GM21619 (cell line): Measurements from ENCODE around the gene MAP2K6.

Experiments used
- ATAC-seq: cut with Tn5 transposase; IDR thresholded peaks from one replicate; pipeline ENCODE4 v1.9.1; 2021; ENCODE audit not compliant: unreplicated experiment

MAP2K6 gene

GRCh38 chr17:69486779-69487637 lies 72.5 kb downstream of the MAP2K6 start:
- no peak for ATAC-seq

GRCh38 chr17:69489313-69489712 lies 74.8 kb downstream of the MAP2K6 start:
- no peak for ATAC-seq

GRCh38 chr17:69492410-69493071 lies 78.0 kb downstream of the MAP2K6 start:
- no peak for ATAC-seq

- ATAC-seq: no peak
These were observed 81.3 kb downstream of the MAP2K6 start for GRCh38 chr17:69495787-69496186.

GRCh38 chr17:69497161-69497560 lies 82.7 kb downstream of the MAP2K6 start:
- no peak for ATAC-seq

GRCh38 chr17:69499318-69499717 lies 84.8 kb downstream of the MAP2K6 start:
- ATAC-seq: no peak

GRCh38 chr17:69500911-69501429 lies 86.5 kb downstream of the MAP2K6 start:
- ATAC-seq: no peak

- peak; percentile 32 for ATAC-seq
These were observed 87.3 kb downstream of the MAP2K6 start for GRCh38 chr17:69501591-69502468.

- ATAC-seq: peak; percentile 91
These were observed 89.2 kb downstream of the MAP2K6 start for GRCh38 chr17:69503711-69504110.

- no peak for ATAC-seq
These were observed 91.2 kb downstream of the MAP2K6 start for GRCh38 chr17:69505740-69506139.

- ATAC-seq: no peak
These were observed 92.0 kb downstream of the MAP2K6 start for GRCh38 chr17:69506489-69506888.

GRCh38 chr17:69508814-69509213 lies 94.3 kb downstream of the MAP2K6 start:
- ATAC-seq: no peak

GRCh38 chr17:69511250-69511649 lies 96.8 kb downstream of the MAP2K6 start:
- no peak for ATAC-seq

GRCh38 chr17:69512946-69513345 lies 98.4 kb downstream of the MAP2K6 start:
- no peak for ATAC-seq

- no peak for ATAC-seq
These were observed 101.7 kb downstream of the MAP2K6 start for GRCh38 chr17:69516225-69516624.

GRCh38 chr17:69516911-69517310 lies 102.4 kb downstream of the MAP2K6 start:
- ATAC-seq: peak; percentile 95

GRCh38 chr17:69518951-69519350 lies 104.5 kb downstream of the MAP2K6 start:
- ATAC-seq: no peak

- ATAC-seq: peak; percentile 72
These were observed 108.9 kb downstream of the MAP2K6 start for GRCh38 chr17:69523244-69523861.

- no peak for ATAC-seq
These were observed 110.4 kb downstream of the MAP2K6 start for GRCh38 chr17:69524854-69525253.

- ATAC-seq: no peak
These were observed 111.7 kb downstream of the MAP2K6 start for GRCh38 chr17:69525920-69526841.
